ENCODE measurements around the gene CCDC15. TPM values are rescaled to one million over a fixed set of nuclear protein-coding genes. Genes with fewer than 3 reads are reported as not detected.

Gene CCDC15, protein sequence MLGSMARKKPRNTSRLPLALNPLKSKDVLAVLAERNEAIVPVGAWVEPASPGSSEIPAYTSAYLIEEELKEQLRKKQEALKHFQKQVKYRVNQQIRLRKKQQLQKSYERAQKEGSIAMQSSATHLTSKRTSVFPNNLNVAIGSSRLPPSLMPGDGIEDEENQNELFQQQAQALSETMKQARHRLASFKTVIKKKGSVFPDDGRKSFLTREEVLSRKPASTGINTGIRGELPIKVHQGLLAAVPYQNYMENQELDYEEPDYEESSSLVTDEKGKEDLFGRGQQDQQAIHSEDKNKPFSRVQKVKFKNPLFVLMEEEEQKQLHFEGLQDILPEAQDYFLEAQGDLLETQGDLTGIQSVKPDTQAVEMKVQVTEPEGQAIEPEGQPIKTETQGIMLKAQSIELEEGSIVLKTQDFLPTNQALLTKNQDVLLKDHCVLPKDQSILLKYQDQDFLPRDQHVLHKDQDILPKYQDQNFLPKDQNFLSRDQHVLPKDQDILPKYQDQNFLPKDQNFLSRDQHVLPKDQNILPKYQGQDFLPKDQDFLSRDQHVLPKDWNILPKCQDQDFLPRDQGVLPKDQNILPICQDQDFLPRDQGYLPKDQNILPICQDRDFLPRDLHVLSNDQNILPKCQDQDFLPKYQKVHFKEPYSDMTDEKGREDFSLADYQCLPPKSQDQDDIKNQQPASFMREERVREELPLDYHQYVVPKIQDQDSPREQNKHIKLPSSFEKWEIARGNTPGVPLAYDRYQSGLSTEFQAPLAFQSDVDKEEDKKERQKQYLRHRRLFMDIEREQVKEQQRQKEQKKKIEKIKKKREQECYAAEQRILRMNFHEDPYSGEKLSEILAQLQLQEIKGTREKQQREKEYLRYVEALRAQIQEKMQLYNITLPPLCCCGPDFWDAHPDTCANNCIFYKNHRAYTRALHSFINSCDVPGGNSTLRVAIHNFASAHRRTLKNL
- 1.8 and 2.3 TPM in 2 replicates for total RNA-seq (2014; rRNA removed; shearing (Covaris generic))
- 0.12 and 2.0 TPM in 2 replicates for polyA plus RNA-seq (2014; cell fraction: nucleus; rRNA removed)

DNA sequence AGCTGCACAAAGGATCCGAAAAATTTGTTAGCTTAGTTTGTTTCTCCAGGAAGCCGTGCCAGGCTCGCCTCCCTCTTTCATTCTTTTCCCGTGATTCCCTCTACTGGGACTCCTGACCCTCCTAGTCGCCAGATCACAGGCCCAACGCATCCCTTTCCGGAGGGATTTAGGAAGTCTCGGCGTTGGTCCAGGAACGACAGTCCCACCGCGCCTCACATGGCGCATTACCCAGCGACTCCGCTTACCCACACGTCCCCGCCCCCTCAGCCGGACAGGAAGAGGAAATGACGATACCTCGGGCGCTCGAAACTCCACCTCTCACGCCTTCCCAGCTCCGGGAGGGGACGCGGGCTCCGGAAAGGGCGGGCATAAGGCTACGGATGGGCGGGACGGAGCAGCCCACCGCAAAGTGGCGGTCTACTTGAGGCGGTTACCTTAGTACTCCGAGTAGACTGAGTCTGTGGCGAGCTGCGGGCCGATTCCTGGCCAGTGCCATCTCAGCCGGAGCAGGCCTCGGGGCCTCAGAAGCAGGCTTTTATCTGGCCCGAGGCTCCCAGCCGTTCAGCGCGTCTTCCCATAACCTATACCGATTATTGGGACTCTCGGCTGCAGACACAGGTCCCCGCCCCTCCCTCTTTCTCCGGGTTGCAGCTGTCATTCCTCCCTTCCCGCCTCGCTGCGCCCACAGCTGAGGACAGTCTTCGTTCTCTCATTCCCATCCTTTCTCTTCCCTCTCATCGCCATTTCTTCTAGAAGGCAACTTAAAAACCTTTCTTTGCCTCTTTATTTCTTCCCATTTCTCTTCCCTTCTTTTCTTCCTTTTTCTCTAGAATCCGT lies at the start of gene CCDC15:
CCDC15 (plus strand) TSS at position 450 of the 837 bp plus-strand sequence. CDS start 531 bp downstream, outside the sequence.
- peak; percentile 94 for DNase-seq (ENCODE audit: extremely low read depth, low read depth)

DNA sequence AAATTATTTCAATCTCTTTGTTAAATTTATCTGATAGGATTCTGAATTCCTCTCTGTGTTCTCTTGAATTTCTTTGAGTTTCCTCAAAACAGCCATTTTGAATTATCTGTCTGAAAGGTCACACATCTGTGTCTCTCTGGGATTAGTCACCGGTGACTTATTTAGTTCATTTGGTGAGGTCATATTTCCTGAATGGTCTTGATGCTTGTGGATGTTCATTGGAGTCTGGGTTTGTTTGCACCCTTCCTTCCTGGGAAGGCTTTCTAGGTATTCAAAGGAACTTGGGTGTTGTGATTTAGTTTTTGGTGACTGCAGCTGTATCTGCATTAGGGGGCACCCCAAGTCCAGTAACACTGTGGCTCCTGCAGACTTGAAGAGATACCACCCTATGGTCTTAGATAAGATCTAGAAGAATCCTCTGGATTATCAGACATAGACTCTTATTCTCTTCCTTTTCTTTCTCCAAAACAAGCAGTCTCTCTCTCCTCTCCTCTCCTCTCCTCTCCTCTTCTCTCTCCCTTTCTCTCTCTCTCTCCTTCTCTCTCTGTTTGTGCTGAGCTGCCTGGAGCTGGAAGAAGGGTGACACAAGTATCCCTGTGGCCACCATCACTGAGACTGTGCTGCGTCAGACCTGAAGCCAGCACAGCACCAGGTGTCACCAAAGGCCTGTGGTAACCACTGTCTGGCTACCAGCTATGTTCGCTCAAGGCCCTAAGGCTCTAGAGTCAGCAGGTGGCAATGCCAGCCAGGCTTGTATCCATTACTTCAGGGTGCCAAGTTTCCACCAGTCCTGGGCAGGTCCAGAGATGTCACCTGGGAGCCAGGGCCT lies 38.2 kb upstream of the CCDC15 start:
- DNase-seq (ENCODE audit: extremely low read depth, low read depth): no peak

DNA sequence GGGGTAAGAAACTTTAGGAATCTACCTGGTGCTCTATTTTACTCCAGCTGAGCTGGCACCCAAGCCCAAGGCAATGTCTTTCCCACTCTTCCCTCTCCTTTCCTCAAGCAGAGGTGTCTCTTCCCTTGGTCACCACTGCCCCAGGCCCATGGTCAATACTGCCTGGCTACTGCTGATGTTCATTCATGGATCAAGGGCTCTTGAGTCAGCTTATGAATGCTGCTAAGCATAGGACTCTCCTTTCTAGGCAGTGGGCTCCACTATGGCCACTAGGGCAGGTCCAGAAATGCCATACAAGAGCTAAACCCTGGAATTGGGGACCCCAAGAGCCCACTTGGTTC lies 37.7 kb upstream of the CCDC15 start:
- no peak for DNase-seq (ENCODE audit: extremely low read depth, low read depth)

DNA sequence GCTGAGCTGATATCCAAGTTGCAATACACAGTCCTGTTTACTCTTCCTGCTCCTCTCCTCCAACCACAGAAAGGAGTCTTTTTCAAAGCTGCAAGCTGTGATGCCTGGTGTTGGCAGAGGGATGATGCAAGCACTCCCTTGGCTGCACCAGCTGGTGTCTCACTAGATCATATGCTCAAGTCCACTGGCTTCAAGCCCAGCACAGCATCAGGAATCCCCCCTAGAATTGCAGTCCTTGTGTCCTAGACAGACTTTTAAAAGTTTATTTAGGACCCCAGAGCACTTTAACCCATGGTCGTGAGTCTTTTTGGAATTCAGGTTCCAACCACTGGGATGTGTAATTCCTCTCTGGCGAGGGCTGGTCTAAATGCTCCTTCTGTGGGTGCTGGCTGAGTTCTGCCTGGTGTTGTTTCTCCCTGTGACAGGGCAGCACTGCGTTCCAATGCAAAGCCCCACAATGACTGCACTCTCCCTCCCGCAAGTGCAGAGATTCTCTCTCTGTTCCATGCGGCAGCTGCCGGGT lies 36.8 kb upstream of the CCDC15 start:
- DNase-seq (ENCODE audit: extremely low read depth, low read depth): no peak

DNA sequence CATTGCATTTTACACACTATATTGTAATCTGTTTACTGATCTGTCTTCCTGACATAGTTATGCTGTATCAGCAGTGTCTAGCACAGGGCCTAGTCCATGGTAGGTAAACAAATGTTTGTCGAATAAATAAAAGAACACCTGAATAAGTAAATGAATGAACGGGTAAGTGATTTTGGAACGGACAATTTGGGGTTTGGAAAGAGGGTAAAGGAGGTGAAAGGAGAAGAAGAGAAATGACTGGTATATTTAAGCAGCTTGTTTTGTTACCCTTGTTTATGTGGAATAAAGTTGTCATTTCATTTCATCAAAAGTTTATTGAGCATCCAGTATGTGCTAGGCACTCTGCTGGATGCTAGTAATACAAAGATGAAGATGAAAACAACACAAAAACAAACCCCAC lies 35.1 kb upstream of the CCDC15 start, which contains the start of gene HEPN1:
HEPN1 (plus strand) TSS at position 301 of the 400 bp plus-strand sequence.
- DNase-seq (ENCODE audit: extremely low read depth, low read depth): no peak

DNA sequence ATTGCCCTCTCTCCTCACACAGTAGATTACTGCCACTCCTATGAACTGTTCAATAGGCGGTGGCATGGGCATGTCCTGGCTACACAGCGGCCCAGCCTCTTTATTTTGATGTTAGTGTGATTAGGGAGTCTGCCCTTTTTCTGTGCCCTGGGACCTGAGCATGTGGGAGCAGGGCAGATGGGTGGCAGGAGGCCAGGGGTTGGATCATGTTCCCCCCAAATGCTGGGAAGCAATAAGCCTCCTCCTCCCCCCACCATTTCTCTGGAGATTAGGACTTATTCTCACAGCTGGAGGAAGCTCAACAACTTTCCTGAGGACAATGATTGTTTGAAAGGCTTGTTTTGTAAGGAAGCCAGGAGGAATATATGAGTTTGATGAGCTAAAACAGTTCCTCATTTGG lies 34.1 kb upstream of the CCDC15 start:
- DNase-seq (ENCODE audit: extremely low read depth, low read depth): no peak

DNA sequence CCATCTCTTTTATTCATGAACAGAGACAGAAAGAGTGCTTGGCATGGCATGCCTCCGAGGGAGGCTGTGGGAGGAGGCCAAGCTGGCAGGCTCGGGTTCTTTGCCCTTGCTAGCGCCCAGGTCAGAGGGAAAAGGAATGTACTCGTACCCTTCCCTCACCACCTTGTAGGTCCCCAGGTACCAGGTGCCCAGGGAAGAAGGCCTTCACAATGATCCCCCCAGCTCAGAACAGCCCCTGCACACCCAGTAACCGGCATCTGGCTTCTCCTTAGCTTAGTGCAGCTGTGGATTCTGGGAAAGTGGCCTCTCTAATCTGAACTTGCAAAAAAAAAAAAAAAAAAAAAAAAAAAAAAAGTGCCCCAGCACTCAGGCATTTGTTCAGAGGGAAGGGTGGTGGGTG lies 33.6 kb upstream of the CCDC15 start:
- DNase-seq (ENCODE audit: extremely low read depth, low read depth): no peak

DNA sequence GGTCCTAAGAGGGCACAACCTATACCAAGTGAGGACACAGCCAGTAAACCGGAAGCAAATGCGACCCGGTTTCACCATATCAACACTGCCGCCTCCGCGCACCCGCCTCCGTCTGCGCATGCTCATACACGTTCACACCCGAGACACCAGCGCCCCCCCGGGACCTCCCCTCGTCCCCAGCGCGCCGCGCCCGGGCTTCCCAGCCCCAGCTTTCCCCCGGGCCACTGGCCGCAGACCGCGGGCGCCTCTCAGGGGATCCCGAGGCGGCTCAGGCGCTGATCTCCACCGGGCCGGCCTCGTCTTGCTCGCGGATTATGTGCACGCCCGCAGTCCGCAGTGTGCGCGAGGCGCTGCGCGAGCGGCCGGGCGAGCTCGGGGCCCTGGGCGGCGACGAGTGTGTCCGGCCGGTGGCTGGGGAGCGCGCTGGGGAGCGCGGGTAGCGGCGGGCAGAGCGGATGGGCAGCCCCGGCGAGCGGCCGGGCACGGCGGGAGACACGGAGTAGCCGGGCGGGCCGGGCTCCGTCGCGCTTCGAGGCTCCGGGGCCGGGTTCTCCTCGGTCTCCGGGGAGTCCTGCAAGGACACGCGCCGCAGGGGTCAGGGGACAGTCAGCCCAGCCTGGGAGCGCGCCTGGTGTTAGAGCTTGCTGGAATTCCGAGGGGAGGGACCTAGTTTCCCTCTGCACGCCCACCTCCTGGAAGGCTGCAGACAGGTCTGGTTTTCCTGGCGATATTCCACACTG lies 33.0 kb upstream of the CCDC15 start:
- no peak for DNase-seq (ENCODE audit: extremely low read depth, low read depth)

DNA sequence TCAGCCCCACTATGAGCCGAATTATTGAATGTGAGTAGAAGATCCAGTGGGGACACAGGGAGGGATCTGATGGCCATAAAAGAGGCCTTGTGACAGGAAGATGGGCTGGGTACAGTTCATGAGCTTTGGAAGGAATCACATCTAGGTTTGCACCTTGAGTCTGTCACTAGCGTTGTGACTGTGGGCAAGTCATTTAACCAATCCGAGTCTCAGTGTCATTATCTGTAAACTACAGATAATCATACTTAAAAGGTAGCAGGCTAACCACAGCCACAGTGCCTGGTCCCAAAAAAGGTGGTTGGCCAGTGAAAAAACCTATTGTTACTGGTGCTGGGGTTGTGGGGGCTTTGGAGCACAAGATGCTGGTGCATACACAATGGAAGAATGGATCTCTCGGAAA lies 31.2 kb upstream of the CCDC15 start:
- DNase-seq (ENCODE audit: extremely low read depth, low read depth): no peak

DNA sequence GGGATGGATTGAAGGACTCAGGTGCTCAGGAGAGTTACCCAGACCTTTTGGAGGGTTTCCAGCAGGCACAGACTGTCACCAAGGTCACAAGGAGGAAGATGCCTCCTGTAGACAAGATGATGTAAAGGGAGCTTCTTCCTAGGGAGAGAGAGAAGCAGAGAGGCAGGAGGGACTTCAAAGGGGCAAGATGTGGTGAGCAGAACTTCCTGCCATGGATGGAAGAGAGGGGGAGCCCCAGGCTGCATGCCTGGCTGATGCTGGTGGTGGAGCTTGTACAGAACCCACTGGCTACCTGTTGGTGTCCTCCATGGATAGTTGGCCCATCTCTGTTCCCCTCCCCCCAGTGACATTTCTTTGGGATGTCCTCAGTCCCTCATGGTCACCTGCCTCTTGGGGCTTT lies 30.7 kb upstream of the CCDC15 start:
- DNase-seq (ENCODE audit: extremely low read depth, low read depth): no peak

DNA sequence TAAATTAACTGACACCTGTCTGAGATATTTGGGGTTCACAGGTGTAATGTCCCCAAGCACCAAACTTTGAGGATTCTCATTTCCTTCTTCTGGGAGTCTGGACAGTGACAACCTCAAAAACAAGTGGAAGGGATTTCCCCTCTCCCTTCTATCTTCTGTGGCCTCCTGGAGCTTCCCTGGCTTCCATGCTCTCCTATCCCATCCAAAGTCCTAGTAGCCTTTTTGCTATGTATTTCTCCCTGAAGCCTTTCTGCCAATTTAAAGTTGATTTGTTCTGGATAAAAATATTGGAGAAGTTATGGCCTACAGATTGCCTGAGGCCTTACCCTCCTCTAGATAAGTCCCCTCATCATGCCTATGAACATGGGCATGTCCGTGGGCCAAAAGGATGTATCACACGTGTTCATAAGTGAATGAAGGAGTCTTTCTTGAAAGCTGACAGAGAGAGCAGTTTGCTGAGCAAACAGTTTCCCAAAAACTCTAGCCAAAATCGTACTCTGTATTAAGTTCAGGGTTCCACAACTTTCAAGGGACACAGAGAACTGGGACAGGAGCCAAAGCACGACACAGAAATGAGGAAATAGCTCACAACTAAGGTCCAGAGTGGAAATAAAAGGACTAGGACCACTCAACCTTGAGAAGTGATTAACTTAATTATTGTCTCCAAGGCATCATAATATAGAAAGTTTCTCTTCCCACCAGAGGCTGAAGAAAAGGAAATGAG lies 24.9 kb upstream of the CCDC15 start:
- DNase-seq (ENCODE audit: extremely low read depth, low read depth): no peak

DNA sequence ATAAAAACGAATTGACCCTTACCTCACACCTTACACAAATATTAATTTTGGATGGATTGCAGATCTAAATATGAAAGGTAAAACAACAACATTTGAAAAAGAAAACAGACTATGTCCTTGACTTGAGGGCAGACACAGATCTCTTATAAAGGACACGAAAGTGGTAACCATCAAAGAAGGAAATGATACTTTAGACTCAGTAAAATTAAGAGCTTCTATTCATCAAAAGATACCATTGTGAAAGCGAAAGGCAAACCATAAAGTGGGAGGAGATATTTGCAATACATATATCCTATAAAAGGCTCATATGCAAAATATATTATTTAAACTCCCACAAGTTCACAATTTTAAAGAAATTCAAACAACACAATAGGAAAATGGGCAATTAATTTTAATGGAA lies 23.2 kb upstream of the CCDC15 start:
- no peak for DNase-seq (ENCODE audit: extremely low read depth, low read depth)

DNA sequence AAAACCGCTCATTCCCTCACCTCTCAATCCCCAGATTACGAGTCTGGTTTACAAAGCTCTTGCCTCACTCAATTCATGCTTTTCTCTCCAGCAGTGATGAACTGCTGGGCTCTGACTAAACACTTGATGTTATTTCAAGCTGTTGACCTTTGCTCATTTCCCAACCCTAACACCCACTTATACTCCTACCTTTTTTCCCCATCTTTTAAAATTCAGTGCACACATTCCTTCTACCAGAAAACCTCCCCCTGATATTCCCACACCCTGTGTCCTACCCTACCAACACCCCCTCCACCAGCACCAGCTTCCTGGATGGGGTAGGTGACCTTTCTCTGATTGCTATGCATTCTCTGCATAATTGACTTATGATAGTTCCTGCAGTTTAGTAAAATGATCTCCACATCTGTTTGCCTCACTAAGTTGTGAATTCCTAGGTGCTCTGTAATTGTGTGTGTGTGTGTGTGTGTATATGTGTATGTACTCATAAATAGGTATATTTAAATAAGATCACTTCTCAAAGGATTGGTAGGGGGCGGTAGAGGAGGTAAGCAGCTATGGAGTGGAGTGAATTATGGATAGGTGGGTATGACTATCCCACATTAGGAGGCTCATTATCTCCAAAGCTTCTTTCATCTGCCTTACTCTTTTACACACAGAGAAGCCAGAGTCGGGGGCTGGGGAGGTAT lies 19.0 kb upstream of the CCDC15 start:
- no peak for DNase-seq (ENCODE audit: extremely low read depth, low read depth)

DNA sequence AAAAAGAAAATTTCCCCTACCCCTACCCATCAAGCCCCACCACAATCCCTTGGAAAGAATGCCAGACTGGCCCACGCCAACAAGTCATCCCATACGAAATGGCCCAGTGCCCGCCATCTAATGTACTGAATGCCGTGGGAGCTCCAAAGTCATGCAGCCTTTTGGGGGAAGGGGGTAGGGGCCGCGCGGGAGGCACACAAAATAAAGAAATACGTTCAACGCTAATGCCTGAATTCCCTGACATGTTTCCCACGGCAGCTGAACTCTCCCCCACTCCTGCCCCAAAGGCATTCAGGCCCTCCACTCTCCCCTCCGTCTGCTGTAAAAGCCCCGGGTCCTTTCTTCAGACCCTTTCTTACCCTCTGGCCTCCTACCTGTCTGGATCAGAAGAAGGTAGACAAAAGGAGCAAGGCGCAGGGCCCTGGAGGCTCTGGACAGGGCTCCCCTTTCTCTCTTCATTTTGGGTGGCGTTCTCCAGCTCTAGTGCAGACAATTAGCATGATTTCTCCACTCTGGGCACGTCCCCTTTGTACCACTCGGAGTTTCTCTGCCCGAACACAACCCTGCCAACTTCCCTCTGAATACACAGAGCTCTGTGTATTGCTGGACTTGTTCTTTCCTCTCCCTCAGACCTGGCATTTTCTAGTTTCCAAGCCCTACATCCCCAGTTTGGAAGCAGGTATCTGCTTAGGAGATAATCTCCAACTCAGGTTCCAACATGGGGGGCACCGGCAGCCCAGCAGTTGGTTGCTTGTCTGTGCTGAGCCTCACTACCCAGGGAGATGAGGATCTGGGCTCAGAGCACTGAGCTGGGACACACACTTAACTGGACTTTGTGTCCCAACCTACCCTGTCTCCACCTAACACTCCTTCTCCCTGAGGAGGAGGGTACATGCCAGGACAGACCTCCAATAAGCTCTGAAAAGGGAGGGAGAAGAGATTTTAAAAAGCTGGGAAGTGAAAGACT lies 18.2 kb upstream of the CCDC15 start, which contains the start of gene HEPACAM:
HEPACAM (minus strand) TSS at position 500 of the 967 bp plus-strand sequence; CDS start at position 459, 41 bp downstream.
- no peak for DNase-seq (ENCODE audit: extremely low read depth, low read depth)

DNA sequence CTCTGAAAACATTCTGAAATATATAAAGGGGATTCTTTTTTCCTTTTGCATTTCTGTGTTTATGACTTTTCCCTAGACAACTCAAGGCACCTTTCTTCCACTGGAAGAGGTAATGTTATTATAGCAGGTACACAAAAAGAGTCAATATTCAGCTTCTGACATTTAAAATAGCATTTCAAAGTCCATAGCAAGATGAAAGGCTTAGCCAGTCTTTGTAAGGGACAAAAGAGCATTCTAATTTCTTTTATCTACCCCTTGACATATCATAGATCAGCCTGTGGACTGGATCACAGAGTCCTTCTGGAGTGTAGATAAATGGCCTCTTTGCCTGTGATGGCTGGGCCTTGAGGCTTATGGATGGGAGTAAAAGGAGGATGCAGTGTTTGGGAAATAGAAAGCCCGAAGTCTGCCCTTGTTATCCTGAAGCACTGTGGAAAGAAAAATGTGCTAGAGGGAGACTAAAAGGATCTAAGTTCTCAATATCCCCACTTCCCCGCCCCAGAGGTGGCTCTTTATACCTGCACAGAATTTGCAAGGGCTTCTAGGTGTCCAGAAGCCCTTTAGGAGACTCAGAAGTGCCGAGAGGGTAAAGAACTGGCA lies 16.6 kb upstream of the CCDC15 start:
- DNase-seq (ENCODE audit: extremely low read depth, low read depth): no peak

Measured in NCI-H460 (cell line).